Myocyte (in vitro differentiated cells): ENCODE results near the gene NOP53. TPM values are rescaled to one million over a fixed set of nuclear protein-coding genes. Genes with fewer than 3 reads are reported as not detected.
"Not testable (repeated sequence)": the region's sequence is repeated elsewhere in the genome, so short reads cannot be mapped to it uniquely, and the experiment has no call there.

ENCODE experiments used
- DNase-seq: peaks from one replicate; pipeline ENCODE4 v3.0.0-alpha.2; 2012; ENCODE audit warnings: low read depth
- polyA plus RNA-seq: library from polyadenylated mRNA; unstranded; fragments of >200 nt; gene quantifications from one replicate; pipeline ENCODE4 v1.2.1, GENCODE V29; 2012; ENCODE audit warnings: missing spikeins
- total RNA-seq: library from RNA; depleted of rRNA; stranded (reverse); fragments of >200 nt; gene quantifications from 2 replicates; pipeline ENCODE4 v1.2.3, GENCODE V29; 2014

Gene NOP53
- total RNA-seq = 101 and 106 TPM in 2 replicates
- 164 TPM for polyA plus RNA-seq

- peak; percentile 98 for DNase-seq
These were observed at the start of gene NOP53 for GRCh38 chr19:47745010-47745901. NOP53 (plus strand) TSS chr19:47745546; CDS start chr19:47745560, 14 bp downstream.

GRCh38 chr19:47696635-47697034 is 48.7 kb upstream of the NOP53 start:
- no peak for DNase-seq

- DNase-seq = peak; percentile 80
These were observed 47.3 kb upstream of the NOP53 start for GRCh38 chr19:47697863-47698609.

- DNase-seq = no peak
These were observed 46.6 kb upstream of the NOP53 start for GRCh38 chr19:47698631-47699359.

- peak; percentile 47 for DNase-seq
These were observed 45.9 kb upstream of the NOP53 start for GRCh38 chr19:47699360-47699917.

GRCh38 chr19:47700934-47701716 is 44.2 kb upstream of the NOP53 start:
- DNase-seq = no peak

GRCh38 chr19:47701717-47702552 is 43.4 kb upstream of the NOP53 start:
- DNase-seq = no peak

- DNase-seq = no peak
These were observed 42.7 kb upstream of the NOP53 start for GRCh38 chr19:47702671-47703070.

- no peak for DNase-seq
These were observed 42.0 kb upstream of the NOP53 start for GRCh38 chr19:47703301-47703700.

GRCh38 chr19:47704024-47704423 is 41.3 kb upstream of the NOP53 start:
- no peak for DNase-seq

- DNase-seq = no peak
These were observed 40.7 kb upstream of the NOP53 start for GRCh38 chr19:47704656-47705055.

GRCh38 chr19:47707135-47707925 is 38.0 kb upstream of the NOP53 start:
- peak; percentile 75 for DNase-seq

GRCh38 chr19:47711652-47712242 is 33.6 kb upstream of the NOP53 start:
- no peak for DNase-seq

GRCh38 chr19:47713046-47714021 is 32.0 kb upstream of the NOP53 start, which contains the start of gene EHD2:
EHD2 (plus strand) TSS chr19:47713422; CDS start chr19:47716613, 3,191 bp downstream.
- peak; percentile 88 for DNase-seq

GRCh38 chr19:47714339-47714738 is 31.0 kb upstream of the NOP53 start:
- no peak for DNase-seq

GRCh38 chr19:47714855-47715254 is 30.5 kb upstream of the NOP53 start:
- not testable (repeated sequence) for DNase-seq
